Lower leg skin (tissue), 4 donors: Measurements from ENCODE around the gene TMEM45A. TPM values are rescaled to one million over a fixed set of nuclear protein-coding genes. Genes with fewer than 3 reads are reported as not detected.
"Not testable (repeated sequence)": the region's sequence is repeated elsewhere in the genome, so short reads cannot be mapped to it uniquely, and the experiment has no call there.

Experiments used
- DNase-seq, 2 donors: peaks; one replicate each; pipeline ENCODE4 v3.0.0-alpha.2; 2019; ENCODE audit warnings: low spot score in 2 of 2
- H3K4me3 ChIP-seq: fragments of 200-600 bp; sonication (generic); 2 replicates; pipeline ENCODE4 v1.5.1; 2017; ENCODE audit warnings: mild to moderate bottlenecking, low read depth; ENCODE audit not compliant: poor library complexity, severe bottlenecking
- POLR2A ChIP-seq, 2 donors: fragments of 450-650 bp; IDR thresholded peaks; one replicate each; pipeline ENCODE4 v1.6.1; 2016 to 2017; ENCODE audit warnings: antibody characterized with exemption in 2 of 2, mild to moderate bottlenecking in 1 of 2, moderate library complexity in 1 of 2
- WGBS, 2 donors: methylation state at CpG; one replicate each; pipeline ENCODE4 v1.1.5; 2018; 5-methylcytosine and 5-hydroxymethylcytosine counted together
- intact Hi-C: fragments of 100-400 bp; cut with DNase I; formaldehyde crosslinking; loops from one replicate; pipeline ENCODE4 v1.15.0; 2023; ENCODE audit warnings: low total_unique reads
- total RNA-seq, 4 donors: library from RNA; depleted of rRNA; stranded (reverse); fragments of >200 nt; gene quantifications; one replicate each; pipeline ENCODE4 v1.1.0, GENCODE V29; 2016
- TF ChIP-seq, protein P1 (sequence below), 3 donors: fragments of 450-650 bp; IDR thresholded peaks; one replicate each; pipeline ENCODE4 v1.5.1; 2016; ENCODE audit warnings: antibody characterized with exemption in 3 of 3, mild to moderate bottlenecking in 3 of 3, moderate library complexity in 2 of 3

The TMEM45A gene
- total RNA-seq, 4 donors from 2014 or later, result 421 to 1,097 (median 707) TPM

DNA sequence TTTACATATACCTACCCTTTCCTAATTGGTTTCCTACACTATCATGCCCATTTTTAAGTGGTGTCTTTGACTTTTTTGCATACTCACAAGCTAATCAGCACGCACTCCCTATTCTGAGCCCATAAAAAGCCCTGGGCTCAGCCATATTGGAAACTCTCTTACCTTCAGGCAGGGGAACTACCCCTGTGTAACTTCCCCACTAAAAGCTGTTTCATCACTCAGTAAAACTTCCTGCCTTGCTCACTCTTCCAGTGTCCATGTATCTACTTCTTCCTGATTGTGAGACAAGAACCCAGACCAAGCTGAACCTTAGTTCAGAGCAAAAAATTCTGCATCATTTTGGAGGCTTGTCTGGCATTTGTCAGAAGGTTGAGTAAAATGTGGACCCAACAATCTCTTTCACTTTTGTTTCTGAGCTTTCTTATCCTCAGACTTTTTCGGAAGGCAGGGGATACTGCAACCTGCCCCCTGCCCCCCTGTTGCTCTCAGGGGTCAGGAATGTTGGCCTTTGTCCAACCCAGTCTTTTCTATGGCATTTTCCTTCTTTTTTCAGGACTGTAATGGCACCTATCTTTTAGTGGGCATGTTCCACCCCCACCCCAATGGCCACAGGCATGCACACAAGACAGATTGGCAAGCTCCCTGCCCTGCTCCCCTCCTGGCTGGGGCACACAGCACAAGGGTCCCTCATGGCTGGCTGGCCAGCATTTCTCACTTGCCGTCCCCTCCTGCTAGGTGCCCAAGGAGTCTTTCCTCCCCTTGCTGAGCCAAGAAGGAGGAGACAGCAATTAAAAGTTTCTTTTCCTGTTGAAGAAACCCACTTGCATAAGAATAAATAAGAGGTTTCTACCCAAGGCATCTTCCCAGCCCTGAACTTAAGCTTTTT lies 26.3 kb upstream of the TMEM45A start:
- intact Hi-C loops, result loop anchor here (10.0 kb wide), 1 partner anchor 119 kb away; no protein-coding TSS in a partner anchor
- H3K4me3 ChIP-seq, result no peak overlapping the region
- WGBS, 2 donors, result 63 to 76% methylated on average over 3 of the region's 3 CpGs
- no peak for DNase-seq
- no peak for TF ChIP-seq POLR2A (IDR thresholded peaks at IDR 0.05)
- TF ChIP-seq, protein P1, sequence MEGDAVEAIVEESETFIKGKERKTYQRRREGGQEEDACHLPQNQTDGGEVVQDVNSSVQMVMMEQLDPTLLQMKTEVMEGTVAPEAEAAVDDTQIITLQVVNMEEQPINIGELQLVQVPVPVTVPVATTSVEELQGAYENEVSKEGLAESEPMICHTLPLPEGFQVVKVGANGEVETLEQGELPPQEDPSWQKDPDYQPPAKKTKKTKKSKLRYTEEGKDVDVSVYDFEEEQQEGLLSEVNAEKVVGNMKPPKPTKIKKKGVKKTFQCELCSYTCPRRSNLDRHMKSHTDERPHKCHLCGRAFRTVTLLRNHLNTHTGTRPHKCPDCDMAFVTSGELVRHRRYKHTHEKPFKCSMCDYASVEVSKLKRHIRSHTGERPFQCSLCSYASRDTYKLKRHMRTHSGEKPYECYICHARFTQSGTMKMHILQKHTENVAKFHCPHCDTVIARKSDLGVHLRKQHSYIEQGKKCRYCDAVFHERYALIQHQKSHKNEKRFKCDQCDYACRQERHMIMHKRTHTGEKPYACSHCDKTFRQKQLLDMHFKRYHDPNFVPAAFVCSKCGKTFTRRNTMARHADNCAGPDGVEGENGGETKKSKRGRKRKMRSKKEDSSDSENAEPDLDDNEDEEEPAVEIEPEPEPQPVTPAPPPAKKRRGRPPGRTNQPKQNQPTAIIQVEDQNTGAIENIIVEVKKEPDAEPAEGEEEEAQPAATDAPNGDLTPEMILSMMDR (IDR thresholded peaks at IDR 0.05), result no peak

DNA sequence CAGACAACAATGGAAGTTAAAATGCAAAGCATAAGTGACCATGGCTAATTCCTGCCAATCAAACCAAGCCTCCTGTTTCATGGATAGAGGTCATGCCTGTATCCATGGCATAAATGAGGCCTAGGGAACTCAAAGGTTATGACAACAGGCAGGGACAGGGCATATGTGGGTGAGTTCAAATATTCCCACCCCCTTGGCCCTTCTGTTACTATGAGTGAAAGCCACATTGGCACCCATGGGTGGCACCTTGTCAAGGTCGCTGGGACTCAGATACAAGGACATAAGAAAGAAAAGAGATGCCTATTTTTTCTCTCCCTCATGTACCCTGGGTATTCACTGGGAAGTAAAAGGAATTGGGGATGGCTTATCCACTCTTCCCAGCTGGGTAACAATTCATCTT lies 25.3 kb upstream of the TMEM45A start:
- WGBS, 2 donors, result 89 to 90% methylated on average over 1 of the region's 1 CpG
- DNase-seq, result no peak
- no peak overlapping the region for H3K4me3 ChIP-seq
- TF ChIP-seq POLR2A (IDR thresholded peaks at IDR 0.05), result no peak
- TF ChIP-seq, protein P1 (IDR thresholded peaks at IDR 0.05), result no peak
- intact Hi-C loops, result loop anchor here (10.0 kb wide), 1 partner anchor 118 kb away; no protein-coding TSS in a partner anchor

DNA sequence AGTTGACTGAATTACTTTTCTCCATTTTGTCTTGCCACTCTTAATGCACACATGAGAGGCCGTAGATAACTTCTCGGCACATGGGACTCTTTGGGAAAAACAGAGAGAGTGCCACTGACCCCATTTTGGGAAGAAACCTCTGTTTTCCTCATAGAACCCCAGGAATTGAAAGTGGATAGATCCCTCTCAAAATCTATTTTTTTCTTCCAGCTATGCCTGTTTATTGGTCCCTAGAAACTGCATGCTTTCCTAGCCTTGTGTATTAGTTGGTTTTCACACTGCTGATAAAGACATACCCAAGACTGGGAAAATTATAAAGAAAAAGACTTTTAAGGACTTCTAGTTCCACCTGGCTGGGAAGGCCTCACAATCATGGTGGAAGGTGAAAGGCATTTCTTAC lies 23.7 kb upstream of the TMEM45A start:
- intact Hi-C loops, result loop anchor here (10.0 kb wide), 1 partner anchor 116 kb away; no protein-coding TSS in a partner anchor
- 95 to 97% methylated on average over 2 of the region's 2 CpGs for WGBS, 2 donors
- no peak for TF ChIP-seq POLR2A (IDR thresholded peaks at IDR 0.05)
- no peak overlapping the region for H3K4me3 ChIP-seq
- no peak for DNase-seq

DNA sequence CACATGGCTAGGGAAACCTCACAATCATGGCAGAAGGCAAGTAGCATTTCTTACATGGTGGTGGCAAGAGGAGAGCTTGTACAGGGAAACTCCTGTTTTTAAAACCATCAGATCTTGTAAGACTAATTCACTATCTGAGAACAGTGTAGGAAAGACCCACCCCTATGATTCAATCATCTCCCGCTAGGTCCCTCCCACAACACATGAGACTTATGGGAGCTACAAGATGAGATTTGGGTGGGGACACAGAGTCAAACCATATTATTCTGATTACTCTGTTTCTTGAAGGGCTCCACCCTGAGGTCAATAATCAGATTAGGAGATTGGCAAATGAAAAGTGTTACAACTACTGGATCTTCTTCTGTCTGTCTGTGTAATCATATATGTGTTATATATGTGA lies 21.5 kb upstream of the TMEM45A start:
- 80 to 89% methylated on average over 1 of the region's 1 CpG for WGBS, 2 donors
- intact Hi-C loops, result no loop called here
- no peak overlapping the region for H3K4me3 ChIP-seq
- no peak for DNase-seq
- TF ChIP-seq, protein P1 (IDR thresholded peaks at IDR 0.05), result no peak
- TF ChIP-seq POLR2A (IDR thresholded peaks at IDR 0.05), result no peak

DNA sequence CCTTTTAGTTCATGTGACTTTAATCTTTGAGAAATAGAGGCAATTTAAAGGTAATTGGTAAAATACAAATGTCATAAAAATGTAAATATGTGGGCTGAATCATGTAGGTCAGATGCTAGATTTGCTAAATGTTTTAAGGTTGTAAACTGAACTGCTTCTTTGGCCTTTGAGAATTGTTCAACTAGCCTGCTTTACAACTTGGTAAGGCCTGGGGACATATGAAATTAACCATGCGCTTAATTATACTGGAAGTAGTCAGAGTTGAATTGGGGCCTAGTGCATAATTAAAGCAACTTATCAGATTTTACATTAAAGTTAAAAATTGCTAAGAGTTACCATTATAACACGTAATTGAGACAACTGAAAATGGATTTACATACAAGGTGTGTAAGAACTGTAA lies 21.0 kb upstream of the TMEM45A start:
- H3K4me3 ChIP-seq, result no peak overlapping the region
- WGBS, 2 donors, result 57 to 59% methylated on average over 2 of the region's 2 CpGs
- intact Hi-C loops, result no loop called here
- no peak for TF ChIP-seq POLR2A (IDR thresholded peaks at IDR 0.05)
- TF ChIP-seq, protein P1 (IDR thresholded peaks at IDR 0.05), result no peak
- no peak for DNase-seq

DNA sequence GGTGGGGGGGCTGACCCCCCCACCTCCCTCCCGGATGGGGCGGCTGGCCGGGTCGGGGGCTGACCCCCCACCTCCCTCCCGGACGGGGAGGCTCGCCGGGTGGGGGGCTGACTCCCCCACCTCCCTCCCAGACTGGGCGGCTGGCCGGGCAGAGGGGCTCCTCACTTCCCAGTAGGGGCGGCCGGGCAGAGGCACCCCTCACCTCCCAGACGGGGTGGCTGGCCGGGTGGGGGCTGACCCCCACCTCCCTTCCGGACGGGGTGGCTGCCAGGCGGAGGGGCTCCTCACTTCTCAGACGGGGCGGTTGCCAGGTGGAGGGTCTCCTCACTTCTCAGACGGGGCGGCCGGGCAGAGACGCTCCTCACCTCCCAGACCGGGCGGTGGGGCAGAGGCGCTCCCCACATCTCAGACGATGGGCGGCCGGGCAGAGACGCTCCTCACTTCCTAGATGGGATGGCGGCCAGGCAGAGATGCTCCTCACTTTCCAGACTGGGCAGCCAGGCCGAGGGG lies 14.5 kb upstream of the TMEM45A start:
- intact Hi-C loops, H3K4me3 ChIP-seq, DNase-seq: not testable (repeated sequence)
- 95 to 96% methylated on average over 16 to 23 of the region's 32 CpGs for WGBS, 2 donors

DNA sequence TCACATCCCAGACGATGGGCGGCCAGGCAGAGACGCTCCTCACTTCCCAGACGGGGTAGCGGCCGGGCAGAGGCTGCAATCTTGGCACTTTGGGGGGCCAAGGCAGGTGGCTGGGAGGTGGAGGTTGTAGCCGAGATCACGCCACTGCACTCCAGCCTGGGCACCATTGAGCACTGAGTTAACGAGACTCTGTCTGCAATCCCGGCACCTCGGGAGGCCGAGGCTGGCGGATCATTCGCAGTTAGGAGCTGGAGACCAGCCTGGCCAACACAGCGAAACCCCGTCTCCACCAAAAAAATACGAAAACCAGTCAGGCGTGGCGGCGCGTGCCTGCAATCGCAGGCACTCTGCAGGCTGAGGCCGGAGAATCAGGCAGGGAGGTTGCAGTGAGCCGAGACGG lies 13.9 kb upstream of the TMEM45A start:
- WGBS, 2 donors, result 83 to 84% methylated on average over 6 to 8 of the region's 25 CpGs
- intact Hi-C loops, H3K4me3 ChIP-seq, DNase-seq: not testable (repeated sequence)
